GM19452 (cell line): Measurements from ENCODE around the gene UBTF.
"Not testable (repeated sequence)": the region's sequence is repeated elsewhere in the genome, so short reads cannot be mapped to it uniquely, and the experiment has no call there.

Experiments used
- ATAC-seq: cut with Tn5 transposase; IDR thresholded peaks from one replicate; pipeline ENCODE4 v1.9.1; 2021; ENCODE audit not compliant: unreplicated experiment

The UBTF gene

DNA sequence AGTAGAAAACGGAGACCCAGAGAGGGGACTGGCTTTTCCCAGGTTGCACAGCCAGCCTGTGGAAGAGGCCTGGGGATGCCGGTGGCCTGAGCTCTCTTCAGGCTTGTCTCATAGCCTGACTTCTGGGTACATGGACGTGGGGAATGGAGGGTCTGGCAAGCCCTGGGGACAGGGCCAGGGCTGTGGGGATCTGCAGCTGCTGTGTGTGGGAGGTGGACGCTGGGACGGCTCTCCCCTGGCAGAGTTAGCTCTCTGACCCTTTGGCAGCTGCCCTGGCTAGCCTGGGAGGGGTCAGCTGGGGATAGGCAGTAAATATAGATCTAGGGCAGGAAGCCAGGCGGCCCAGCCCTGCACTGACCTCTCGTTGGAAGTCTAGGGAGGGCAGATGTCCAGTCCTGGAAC lies 28.0 kb upstream of the UBTF start:
- no peak for ATAC-seq

DNA sequence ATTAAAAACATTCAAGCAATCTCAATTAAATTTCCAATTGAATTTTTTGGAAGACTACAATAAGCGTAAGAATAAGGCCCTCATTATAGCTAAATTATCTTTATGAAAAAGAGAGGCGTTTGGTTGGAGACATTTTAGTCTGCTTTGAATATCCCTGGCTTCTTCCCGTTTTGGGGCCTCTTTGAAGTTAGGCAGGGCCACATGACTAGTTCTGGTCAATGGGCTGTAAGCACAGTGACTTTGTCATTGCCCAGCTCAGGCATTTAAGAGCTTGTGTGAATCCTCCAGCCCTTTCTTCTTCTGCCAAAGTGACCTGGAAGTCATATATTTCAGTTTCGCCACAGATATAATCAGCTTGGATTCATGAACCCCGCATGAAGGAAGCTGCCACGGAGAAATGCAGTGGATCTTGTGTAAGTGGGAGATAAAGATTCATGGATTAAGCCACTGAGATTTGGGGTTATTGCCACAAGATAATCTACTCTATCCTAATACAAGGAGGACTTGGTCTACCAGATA lies 21.7 kb upstream of the UBTF start:
- ATAC-seq: no peak

DNA sequence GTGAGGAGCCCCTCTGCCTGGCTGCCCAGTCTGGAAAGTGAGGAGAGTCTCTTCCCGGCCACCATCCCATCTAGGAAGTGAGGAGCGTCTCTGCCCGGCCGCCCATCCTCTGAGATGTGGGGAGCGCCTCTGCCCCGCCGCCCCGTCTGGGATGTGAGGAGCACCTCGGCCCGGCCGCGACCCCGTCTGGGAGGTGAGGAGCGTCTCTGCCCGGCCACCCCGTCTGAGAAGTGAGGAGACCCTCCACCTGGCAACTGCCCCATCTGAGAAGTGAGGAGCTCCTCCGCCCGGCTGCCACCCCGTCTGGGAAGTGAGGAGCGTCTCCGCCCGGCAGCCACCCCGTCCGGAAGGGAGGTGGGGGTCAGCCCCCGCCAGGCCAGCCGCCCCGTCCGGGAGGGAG lies 18.4 kb upstream of the UBTF start:
- not testable (repeated sequence) for ATAC-seq

DNA sequence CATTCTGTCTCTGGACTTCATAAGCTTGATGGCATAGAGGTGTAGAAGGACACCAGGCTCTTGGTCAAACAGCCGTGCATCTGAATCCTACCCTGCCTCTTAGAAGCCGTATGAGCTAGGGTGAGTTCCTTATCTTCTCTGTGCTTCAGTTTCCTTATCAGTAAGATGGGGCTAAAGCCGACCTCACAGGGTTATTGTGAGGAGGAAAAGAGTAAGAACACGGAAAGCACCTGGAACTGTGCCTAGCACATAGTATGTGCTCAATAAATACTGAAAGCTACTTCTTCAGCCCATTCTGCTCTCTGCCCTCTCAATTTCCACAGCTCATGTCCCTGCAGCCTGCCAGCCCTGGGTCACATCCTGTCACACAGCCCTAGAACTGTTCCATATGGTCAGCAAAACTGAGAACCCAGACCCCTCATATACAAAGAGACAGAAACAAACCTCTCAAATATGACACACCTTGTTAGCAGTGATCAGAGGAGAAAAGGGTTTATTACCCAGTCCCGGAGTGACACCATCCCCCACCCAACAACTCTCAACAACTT lies 17.0 kb upstream of the UBTF start:
- ATAC-seq: no peak

DNA sequence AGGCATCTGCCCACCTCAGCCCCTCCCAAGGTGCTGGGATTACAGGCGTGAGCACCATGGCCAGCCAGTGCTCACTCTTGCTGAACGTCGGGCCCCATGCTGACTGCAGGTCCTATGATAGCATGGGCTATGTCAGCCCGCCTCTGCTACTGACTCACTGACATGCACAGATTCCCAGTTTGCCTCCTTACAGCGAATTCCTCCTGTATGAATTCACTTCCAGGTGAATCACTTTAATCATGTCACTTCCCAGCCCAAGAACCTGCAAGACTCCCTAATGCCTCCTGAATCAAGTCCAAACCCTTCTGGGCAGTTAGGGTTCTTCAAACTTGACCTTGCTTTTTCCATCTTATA lies 16.1 kb upstream of the UBTF start:
- no peak for ATAC-seq

DNA sequence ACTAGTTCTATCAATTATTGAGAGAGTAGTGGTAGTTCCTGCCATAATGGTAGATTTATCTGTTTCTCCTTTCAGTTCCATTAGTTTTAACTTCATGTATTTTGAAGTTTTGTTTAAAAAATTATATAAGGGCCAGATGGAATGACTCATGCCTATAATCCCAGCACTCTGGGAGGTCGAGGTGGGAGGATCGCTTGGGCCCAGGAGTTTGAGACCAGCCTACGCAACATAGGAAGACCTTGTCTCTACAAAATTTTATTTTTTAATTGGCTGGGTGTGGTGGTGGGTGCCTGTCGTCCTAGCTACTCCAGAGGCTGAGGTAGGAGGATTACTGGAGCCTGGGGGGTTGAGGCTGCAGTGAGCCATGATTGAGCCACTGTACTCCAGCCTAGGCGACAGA lies 14.1 kb upstream of the UBTF start:
- ATAC-seq: no peak

DNA sequence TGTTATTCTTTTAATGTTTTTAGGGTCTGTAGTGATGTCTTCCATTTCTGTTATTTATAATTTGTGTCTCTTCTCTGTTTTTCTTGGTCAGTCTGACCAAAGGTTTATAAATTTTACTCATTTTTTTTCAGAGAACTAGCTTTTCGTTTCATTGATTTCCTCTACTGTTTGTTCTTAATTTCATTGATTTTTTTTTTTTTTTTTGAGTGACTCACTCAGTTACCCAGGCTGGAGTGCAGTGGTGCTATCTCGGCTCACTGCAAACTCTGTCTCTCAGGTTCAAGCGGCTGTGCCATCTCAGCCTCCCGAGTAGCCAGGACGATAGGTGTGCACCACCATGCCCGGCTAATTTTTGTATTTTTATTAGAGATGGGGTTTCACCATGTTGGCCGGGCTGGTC lies 12.6 kb upstream of the UBTF start:
- ATAC-seq: no peak

DNA sequence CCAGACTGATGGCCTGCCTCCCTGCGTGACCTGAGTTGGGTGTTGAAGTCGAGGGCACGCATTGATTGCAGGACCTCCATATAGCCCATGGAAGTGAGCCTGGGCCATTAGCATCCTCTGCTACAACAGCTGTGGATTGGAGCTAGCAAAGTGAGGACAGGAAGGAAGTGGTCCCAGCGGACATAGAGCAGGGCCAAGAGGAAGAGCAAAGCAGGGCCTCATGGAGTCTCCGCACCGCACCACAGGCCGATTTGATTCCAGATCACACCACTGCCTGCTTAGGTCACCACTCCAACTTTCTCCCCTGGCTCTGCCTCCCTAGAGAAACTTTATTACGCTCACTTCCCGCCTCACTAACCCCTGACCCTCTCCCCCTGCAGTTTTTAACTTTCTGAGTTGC lies 10.7 kb upstream of the UBTF start:
- no peak for ATAC-seq

DNA sequence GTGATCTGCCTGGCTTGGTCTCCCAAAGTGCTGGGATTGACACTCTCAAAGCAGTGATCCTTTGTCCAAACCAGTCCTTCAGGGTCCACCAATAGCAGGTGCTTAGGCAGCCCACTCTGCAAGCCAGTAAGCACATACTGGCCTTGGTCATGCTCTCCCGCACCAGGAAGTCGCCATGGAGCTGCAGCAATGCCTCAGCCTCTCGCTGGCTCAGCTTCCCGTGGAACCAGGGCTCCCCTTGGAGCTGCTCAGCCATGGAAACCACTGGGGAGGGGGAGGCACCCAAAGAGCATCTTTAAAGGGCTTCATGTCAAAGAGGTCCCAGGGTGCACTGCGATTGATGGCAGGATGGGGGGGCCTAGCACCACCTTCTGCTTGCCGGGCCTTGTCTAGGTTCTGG lies 9.6 kb upstream of the UBTF start:
- no peak for ATAC-seq

DNA sequence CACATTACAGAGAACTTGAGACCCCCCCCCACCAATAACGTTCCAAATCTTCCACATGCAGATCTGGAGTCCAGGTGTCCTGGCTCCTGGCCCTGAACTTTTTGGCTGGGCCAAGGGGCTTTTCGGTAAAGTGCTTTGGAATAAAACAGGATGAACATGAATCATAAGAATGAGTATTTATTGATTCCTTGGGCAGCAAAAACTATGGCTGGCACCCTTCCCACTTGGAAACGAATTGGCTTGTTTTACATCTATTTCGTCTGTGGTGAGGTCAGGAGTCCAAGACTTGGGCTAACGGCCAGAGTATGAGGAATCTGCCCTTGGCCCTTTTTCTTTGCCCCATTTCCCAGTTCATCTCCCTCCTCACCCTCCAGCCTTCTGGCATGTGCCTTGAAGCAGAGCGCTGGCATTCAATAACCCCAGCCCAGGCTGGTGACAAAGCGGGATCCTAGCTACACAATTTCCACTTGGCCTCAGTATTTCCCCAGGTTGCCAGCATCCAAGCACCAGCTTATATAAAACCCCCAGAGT lies 4.1 kb upstream of the UBTF start:
- ATAC-seq: no peak

DNA sequence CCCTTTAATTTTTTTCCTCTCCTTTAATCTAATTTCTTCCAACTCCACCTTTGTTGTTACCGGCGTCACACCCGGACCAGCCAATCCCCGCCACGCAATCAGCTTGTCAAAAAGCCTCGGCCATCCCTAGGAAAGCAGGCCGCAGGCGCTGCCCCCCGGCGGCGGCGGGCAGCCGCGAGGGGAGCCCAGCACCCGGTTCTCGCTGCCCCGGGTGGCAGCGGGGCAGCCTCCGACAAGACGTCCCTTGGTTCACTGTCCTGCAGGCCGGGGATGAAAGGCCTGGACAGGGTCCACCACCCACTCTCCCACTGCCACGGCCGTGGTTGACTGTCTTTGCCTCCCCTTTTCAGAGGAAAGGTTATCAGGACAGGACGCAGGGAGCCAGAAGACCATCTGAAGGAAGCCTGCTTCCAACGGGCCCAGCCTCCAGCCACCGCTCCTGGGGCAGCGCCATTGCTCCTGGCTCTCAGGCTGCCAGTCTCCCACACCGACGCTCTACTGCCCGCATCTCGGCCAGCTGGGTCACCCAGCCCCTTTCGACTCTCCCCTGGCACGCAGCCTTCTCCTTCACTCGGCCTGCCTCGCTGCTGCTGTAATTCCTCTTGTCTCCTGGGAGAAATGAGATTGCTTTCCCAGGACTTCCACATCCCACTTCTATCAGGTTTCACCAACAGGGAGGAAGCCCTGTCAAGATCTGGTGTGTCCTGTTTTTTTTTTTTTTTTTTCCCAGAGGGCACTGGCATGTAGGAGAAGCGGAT lies 2.8 kb upstream of the UBTF start:
- no peak for ATAC-seq

DNA sequence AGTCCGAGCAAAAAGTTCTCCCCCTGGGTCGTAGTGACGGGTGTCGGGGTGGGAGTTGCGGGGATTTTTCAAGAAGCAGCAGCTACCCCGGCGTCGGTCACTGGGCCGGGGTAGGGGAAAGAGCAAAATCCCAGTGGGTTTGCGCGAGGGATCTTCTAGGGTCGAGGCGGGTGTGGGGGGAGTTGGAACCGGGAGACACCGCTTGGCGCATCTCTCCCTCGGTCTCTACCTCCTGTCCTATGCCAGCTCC lies 2.3 kb upstream of the UBTF start:
- ATAC-seq: no peak

DNA sequence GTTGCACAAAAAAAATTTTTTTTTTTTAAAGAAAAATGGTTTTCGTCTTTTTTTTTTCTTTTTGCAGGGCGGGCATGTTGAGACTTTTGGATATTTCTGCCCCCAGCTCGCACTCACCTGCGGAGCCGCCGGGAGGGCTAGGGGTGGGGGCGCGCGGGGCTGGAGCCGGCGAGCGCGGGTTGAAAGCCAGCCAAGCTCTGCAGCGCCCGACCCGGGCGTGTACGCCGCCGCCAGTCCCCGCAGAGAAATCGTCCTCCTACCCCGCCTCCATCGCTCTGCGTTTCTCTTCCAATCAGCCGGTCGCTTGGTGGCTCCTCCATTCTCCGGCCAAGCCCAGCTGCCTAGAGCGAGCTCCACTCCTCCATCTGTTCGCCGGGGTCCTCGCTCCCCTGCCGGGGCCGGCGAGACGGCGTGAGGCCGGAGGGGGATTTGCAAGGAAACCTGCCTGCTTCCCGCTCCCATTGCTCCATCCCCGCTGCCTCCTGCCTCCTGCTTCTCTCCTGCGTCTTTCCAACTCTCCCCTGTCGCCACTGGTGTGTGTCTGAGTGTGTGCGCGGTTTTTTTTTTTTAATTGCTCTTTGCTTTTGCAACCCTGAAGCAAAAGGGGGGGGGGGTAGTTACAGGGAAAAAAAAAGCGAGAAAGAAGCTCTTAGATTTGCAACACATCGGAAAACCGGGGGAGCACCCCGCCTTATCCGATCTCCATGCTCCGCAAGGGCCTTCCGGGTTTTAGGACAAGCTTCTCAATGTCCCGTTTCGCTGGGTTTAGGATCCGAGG lies 1.8 kb upstream of the UBTF start:
- no peak for ATAC-seq

DNA sequence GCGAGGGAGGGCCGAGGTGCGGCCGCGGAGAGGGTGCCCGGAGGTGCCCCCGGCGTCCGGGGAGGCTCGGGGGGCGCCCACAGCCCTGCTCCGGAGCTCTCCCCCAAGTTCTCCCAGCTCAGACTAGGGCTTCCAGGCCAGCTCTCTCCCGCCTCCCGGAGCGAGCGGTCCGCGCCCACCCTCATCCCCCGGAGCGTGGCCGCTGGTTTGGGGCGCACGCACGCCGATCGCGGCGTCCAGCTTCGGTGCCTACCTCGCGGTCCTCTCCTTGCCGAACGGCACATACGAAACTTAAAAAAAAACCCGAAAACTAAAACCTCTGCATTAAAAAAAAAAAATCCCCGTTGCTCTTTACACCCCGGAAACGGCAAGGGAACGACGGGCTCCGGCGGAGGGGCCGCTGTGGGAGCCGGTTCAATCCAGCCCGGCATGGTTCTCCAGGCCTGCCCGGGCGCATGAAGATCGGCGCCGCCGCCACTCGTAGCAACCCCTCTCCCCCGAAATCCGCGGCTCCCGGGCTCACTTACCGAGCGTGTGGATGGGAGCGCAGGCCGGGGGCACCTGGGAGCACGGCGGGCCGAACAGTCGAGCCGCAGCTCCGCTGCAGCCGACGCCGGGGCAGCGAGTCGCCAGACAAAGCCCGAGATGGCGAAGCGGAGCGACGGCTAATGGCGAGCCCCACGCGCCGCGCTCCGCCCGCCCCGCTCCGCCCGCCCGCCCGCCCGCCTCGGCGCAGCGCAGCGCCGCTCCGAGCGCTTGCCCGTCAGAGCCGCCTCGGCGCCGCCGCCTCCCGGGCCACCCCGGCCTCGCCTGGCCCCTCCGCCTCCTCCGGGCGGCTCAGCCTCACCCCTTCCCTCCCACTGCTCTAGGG lies 973 bp upstream of the UBTF start:
- no peak for ATAC-seq

DNA sequence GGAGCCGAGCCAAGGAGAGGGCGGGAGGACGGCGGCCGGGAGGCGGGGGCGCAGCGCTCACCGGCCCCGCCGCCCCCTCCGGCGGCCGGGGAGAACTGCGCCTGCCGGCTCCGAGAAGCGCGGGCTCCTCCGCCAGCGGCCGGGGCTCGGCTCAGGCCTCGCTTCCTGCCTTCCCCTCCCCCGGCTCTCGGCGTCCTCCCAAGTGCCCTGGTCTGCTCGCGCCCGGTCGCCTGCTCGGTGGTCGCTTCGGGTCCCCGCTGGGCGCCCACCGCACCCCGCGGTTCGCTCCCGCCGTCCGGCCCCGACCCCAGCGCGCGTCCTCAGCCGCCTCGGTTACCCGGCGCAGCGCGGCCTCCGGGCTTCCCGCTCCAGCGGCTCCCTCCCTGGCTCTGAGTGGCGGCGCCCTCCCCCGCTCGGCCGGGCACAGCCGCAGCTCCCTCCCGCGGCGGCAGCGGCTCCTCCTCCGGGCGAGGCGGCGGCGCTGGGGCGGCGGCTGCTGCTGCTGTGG lies 313 bp downstream of the UBTF start:
- peak; percentile 47 for ATAC-seq

DNA sequence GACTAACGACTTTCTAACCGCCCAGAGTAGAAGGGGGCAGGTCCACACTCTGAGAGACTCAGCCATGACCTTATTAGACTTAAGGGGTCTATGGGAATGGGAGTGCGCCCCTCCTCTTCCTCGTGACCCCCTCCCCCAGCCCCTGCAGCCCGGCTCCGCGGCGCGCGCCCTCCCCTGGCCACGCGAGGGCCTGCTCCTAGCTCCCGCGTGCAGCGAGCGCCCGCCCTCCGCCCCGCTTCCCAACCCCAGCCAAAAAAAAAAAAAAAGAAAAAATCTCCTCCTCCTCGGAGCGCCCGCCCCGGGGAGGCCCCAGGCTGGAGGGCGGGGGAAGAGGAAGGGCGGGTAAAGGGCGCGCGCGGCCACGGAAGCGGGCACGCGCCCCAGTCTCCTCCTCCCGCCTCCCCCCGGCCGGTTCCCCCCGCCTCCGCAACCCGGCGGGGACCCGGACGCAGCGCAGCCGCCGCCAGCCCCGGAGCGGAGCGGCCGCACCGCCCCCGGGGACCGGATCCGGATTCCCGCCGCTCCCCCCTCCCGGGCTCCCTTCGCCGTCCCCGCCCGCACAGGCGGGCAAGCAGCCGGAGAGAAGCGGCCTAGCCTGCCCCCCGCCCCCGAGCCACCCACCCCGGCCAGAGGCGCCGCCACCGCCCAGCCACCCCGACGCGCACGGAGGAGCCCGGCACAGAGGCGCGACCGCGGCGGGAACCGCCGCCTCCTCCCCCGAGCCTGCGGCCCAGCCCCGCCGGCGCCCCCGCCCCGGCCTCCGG lies 949 bp downstream of the UBTF start:
- peak; percentile 38 for ATAC-seq

DNA sequence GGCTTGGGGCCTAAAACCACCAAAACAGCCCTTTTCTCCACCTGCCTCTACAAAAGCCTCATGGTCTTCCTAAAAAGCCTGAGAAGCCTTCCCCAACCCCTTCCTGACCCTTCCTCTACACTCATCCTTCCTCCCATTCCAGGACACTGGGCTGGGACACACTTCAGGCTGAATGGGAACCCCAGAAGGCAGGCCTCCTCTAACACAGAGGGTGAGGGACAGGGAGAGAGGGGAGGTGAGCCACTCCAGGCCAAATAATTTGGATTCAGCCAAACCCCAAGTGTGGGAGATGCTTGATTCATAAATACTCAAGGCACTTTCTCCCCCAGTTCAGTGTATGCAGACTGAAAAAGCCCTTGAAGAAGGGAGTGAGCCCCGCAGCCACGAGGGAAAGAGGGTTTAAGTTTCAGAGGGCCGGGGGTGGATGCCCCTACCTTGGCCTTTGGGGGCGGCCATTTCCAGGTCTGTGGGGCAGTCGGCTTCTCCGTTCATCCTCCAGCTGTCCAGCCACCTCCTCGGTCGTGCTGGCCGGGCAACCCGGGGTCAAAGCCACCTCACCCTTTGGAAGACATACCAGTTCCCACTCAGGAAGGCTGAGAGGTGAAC lies 1.6 kb downstream of the UBTF start:
- ATAC-seq: no peak

DNA sequence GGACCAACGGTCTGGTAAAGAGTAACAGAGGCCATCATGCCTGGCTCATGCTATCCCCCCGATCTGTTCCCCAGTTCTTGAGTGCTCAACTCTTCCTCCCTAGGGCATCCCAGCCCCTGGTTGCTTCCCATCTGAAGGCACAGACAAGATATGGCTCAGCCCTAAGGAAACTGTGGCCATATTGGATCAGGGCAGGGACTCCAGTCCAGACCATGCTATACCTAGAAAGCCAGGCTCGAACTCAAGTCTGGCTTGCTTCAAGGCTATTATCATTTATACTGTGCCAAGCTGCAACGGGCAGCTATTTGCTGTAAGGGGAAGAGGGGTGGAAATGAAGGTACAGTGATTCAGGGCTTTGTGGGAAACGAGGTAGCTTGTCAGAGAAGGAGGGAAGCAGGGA lies 2.8 kb downstream of the UBTF start:
- ATAC-seq: no peak

DNA sequence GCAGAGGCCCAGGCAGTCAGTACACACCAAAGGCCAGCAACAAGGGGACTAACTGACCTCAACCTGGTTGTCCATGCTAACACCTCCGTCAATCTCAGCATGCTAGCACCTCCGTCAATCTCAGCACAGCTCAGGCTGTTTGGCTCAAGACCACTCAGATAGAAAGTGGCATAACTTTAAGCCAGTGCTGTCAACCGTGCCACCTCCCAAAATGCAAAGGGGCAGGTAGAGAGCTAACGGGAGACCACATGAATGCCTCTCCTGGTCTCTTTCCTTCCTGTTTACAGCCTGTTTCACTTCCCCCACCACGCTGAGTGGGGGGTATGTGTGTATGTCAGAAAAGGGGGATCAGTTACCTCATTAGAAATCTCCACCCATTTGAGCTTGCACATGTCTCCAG lies 3.3 kb downstream of the UBTF start:
- no peak for ATAC-seq

DNA sequence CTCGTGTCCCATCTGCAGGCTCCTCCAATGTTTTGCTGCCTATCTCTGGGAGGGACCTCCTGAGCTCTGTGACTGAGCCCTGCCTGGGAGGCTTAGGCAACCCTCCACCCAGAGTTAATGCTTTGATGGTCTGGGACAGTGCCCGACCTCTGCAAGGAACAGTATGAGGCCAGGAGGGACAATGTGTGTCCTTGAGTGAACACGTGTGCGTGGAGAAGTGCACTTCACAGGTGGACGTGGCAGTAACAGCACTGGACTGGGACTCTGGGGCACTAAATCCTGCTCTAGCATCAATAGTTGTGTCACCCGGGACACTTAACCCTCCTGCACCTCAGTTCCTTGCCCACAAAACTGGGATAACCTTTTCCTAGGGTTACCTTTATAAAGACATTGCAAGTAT lies 4.6 kb downstream of the UBTF start:
- no peak for ATAC-seq
